Activated naive CD4-positive, alpha-beta T cell treated with Interleukin-2 at 50 U/mL for 16 hours (primary cell): ENCODE data around the gene FBXO45.
A peak's percentile ranks its signal among the peaks of the same experiment; 100 is the strongest.
"Not testable (repeated sequence)": the region's sequence is repeated elsewhere in the genome, so short reads cannot be mapped to it uniquely, and the experiment has no call there.

Experiments
- DNase-seq: peaks from one replicate; pipeline ENCODE4 v3.0.0-alpha.2; 2020

The FBXO45 gene

DNA sequence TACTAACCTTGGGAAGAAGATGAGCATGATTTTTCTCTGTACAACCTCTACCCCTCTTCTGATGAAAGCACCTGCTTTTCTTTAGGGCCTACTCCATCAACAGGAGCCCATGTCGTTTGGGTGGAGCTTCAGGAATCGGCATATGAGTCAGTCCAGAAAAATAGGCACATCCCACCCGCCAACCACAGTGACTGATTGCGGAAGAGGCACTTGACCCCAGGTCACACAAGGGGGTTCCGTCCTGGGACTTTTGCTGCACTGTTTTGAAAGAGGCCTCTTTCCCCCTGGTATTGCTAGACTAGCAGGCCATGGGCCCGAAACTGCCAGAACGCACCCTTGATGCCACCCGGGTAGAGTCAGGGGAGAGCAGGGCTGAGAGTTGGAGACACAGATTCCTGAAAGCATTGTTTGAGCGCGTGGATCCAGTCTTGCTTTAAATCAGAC is 51.7 kb downstream of the FBXO45 start:
- DNase-seq, result peak; percentile 41

DNA sequence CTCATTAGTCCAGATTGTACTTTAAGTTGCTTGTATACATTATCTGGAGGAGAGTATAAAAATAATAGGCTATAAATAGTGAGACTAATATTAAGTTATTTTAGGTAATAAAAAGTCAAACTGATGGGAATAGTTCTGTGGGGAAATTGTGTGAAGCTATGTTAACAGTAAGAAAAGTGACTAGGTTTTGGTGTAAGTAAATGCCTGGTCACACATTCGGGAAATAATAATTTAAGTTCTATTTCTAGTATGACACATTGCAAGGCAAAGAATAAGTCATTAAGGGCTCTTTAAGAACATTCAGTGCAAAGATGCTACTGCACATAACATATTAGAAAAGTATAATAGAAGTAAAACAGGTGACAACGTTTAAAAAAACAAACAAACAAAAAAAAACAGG is 52.2 kb downstream of the FBXO45 start:
- DNase-seq, result no peak

DNA sequence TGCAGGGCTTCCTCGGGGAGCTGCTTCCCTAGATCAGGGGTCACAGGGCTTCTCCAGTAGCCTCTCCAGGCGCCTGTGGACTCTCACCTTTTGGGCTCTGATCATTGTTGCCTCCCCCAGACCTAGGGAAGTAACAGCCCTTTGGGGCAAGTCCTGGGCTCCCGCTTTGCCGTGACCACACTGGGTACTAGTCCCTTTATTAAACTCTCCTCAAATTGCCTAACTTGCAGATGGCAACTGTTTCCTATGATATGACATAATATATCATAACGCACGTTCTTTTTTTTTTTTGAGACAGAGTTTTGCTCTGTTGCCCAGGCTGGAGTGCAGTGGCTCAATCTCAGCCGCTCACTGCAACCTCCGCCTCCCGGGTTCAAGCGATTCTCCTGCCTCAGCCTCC is 53.2 kb downstream of the FBXO45 start:
- DNase-seq, result no peak

DNA sequence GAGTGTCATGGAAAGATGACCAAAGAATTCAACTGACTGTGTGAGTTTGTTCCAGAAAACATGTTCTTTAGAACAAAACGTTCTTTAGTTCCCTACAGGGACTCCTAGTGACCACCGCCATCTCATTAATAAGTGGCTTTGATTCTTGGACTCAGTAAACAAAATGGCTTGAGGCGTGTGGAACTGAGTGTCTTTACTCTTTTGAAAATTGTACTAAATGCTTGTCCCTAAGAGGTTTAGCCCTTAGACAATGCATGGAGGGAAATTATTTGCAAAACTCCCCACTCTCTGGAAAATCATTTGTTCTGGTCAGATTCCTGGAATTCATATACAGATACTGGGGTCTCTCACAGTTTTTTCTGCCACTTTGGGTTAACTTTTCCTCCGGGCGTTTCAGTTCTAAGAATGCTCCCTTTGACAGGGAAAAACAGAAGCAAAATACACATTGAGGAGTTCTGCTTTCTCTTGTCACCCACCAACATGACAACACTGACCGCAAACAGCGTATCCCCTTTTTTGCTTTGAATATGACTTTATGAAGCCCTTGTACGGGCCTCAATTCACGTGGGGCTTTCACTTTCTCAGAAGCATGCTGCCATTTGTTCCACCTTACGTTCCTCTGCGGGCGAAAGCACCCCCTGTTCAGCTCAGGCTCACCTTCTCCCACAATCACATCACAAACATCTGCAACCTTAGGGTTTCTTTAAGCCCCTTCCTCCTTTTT is 55.8 kb downstream of the FBXO45 start:
- DNase-seq, result no peak

DNA sequence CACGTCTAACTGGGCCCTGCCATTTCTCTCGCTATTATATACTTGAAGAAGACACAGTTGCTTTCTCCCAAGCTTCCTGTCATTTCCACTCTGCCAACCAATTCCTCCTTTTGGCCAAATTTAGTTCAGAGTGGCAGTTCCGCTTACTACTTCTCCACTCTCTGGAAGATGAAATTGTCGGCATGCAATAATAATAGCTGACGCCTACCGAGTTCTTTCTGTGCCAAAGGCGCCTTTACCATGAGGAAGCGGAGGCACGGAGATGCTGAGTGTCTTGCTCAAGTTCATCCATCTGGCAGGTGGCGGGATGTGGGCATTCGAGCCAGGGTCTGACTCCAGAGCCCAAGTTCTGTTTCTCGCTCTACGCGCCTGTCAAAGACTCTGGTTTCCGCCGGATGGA is 56.4 kb downstream of the FBXO45 start:
- no peak for DNase-seq

DNA sequence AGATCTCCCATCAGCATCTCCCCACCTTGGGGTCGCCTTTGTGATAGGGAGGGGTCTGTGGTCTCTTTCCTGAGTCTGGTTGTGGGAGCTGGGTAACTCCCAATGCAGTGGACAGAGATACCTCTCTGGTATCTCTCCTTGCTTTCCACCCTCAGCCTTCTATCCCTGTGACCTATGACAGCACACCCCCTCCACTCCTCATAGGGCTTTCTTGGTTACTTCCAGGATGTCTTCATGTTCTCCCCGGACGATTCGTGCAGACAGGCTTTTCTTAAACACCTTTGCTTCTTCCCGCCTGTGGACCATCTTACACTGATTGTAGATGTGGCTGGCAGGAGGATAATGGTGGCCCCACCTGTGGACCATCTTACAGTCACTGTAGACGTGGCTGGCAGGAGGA is 56.9 kb downstream of the FBXO45 start:
- DNase-seq, result no peak

DNA sequence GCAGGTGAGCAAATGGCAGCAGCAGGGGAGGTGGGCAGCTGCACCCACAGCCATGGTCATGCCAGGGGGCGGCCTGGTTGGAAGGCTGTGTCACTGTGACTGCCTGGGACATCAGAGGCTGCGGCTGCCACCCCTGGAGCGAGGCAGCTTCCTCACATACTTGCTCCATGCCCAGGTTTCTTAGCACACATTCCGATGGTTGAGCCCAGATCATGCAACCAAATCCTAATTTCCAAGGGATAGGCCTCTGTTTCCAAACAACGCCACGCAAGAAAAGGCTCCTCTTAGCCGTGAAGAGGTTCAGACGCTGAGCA is 59.4 kb downstream of the FBXO45 start:
- DNase-seq, result no peak

DNA sequence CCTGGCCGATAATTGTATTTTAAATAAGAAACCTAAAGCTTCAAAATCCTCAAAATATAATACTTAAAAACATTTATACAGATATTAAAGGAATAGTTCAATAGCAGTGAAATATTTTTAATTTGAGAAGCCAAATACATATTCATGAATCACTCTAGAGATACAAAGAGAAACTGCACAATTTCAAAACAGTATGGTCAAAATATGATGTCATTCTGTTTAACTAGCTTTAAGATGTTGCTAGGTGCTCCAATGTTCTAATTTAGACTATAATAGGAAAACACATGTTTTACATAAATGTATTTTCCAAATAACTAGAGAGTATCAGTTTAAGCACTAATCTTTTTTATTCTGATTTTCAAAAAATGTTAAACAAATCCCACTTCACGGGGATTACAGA is 60.8 kb downstream of the FBXO45 start:
- no peak for DNase-seq

DNA sequence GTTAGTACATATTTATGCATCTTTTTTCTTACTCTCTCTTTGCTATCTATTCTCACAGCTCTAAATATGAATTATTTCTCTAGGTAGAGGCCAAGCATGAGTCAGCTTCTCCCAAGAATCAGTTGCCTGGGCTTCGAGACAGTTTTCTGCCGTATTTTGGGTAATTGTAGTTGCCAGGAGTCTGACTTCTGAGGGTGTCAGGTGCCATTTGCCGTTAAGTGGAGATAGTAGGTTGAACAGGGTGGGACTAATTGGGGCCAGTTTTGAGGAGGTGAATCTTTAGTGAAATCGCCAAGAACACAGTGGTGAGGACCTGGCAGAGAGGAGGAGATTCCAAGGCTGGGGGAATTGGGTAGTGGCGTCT is 63.2 kb downstream of the FBXO45 start:
- peak; percentile 19 for DNase-seq

DNA sequence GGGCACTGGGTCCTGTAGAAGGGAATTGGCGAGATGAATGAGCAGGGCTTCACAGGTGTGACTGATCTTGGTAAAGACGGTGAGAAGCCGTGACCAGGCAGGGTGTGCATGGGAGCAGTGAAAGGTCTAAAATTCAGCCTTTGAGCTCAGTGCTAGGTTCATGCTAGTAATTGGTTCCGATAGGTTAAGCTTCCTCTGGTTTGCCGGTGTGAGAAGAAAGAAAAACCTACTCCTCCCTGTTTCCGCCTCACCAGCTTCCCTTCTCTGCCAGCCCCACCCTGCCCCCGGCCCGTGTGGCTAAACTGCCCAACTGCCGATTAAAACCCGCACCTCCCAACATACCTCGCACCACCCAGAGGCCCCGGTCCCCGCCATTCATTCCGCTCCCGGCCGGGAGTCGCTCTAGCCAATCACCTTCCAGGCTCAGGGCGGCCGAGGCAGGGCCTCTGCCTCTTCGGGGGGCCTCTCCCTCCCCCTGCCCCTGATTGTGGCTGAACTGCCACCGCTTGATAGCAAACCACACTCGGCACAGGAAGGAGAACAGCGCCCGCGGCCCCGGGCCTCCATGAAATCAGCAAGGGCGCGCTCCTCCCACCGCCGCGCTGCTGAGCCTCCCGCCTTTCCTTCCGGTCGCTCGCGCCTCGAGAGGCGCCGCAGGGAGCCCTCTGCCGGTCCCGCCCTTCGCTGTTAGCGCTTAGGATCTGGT is 63.7 kb downstream of the FBXO45 start:
- peak; percentile 86 for DNase-seq

DNA sequence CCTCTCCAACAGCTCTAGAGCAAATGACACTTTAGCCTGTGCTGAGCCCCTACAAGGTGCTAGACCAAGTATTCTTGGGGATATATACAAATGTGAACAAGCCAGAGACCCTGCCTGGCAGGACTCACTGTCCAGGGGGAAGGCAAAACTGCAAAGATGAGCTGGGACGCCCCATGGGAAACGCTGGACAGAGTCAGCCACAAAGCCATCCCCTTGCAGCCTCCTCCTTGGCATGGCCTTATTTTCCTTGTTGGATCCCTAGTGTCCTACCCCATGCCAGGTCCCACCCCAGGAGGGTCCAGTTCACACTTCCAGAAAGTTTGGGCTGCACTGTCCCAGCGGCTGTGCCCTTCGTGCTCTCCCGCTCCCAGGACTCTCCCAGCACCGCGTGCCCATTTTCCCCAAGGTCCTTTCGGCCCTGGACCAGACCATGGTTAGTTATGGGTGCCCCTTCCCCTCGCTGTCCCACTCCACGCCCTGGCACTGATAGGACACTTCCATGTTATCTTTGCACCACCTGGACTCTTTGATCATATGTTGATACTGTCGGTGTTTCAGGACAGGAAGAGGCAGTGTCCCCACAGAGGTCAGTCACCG is 65.2 kb downstream of the FBXO45 start:
- DNase-seq, result no peak

DNA sequence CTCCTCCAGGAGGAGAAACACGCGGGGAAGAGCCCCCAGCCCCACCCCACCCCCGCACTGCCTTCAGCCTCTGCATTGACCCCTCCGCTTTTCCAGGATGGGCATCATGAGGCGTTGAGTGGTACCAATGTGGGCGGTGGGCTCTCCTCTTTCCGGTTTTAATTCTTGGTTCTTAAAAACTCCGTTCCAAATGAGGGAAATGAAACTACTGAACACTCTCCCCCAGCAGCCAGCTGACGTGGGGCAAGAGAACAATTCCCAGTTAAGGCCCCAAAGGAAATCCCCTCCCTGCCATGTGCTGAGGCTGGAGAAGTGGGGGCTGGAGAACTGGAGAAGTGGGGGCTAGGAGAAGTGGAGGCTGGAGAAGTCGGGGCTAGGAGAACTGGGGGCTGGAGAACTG is 65.8 kb downstream of the FBXO45 start:
- no peak for DNase-seq

DNA sequence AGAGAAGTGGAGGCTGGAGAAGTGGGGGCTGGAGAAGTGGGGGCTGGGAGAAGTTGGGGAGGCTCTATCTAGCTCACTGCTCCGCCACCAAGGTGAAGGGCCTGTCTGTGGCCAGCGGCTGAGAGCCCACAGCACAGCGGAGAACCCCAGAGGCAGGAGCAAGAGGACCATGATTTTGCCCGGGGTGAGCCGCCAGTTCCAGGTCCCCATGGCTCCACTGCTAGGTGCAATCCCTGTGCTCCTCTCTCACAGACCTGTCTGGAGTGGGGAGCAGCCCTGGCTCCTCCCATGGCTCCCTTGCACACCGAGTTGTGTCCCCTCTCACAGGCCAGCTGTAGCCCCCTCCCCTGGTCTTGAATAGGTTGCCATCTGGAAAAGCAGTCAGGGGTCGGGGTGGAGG is 66.4 kb downstream of the FBXO45 start:
- no peak for DNase-seq

DNA sequence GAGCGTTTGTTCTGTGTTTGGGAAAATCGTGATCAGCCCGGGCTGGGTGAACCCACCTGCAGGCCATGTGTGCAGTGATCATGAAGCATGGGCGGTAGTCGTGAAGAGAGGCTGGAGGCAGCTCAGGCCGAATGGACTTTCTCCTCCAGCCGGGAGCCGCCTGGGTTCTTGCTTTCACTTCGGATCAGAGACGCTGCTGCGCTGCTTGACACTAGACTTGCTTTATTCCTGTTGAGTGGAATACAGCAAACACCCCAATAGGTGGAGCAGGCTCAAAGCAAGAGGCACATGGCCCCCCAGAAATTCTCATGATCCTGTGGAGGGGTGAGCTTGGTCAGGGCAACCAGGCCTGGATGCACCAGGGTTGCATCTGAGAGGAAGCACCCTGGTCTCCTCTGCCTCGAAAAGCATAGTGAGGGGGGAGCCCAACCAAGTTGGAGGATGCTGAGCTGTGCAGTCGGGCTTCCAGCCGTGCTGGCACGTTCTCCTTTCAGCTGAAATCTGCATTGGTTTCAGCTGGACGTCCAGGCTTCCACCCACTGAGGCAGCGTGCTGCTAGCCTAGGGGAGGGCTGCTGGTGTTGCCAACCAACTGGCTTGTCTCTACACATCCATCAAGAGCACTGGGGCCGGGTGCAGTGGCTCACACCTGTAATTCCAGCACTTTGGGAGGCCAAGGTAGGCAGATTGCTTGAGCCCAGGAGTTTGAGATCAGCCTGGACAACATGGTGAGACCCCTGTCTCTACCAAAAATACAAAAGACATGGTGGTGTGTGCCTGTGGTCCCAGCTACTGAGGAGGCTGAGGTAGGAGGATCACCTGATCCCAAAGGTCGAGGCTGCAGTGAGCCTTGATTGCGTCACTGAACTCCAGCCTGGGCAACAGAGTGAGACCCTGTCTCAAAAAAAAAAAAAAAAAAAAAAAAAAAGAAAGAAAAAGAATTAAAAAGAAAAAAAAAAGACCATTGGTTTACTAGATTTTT is 68.2 kb downstream of the FBXO45 start:
- DNase-seq, result no peak

DNA sequence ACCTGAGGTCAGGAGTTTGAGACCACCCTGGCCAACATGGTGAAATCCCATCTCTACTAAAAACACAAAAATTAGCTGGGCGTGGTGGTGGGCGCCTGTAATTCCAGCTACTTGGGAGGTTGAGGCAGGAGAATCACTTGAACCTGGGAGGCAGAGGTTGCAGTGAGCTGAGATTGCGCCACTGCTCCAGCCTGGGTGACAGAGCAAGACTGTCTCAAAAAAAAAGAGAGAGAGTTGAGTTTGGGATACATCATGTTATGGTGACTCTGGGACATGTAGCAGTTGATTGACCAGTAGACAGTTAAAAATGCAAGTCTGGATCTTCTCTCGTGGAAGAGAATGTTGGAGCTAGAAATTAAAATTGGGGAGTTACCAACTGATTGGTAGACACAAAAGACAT is 69.5 kb downstream of the FBXO45 start:
- DNase-seq, result not testable (repeated sequence)
